Keratinocyte (primary cell): ENCODE results near the gene SLFN14. TPM values are rescaled to one million over a fixed set of nuclear protein-coding genes. Genes with fewer than 3 reads are reported as not detected.

Experiments used
- DNase-seq: peaks from one replicate; pipeline ENCODE4 v3.0.0-alpha.2; 2011; ENCODE audit warnings: low read depth, missing footprints, low spot score
- FAIRE-seq: peaks from 2 replicates; lab custom pipeline; 2011; peaks lifted over from hg19 to GRCh38; lab: Jason Lieb, UNC
- H2AFZ ChIP-seq: 2 replicates; pipeline ENCODE4 v1.6.0; 2012; ENCODE audit warnings: low read length, control low read depth, inconsistent platforms; ENCODE audit not compliant: control insufficient read depth
- H3K27ac ChIP-seq: 2 replicates; pipeline ENCODE4 v1.5.1; 2011; ENCODE audit warnings: low read length; ENCODE audit not compliant: control insufficient read depth, insufficient read depth
- H3K27me3 ChIP-seq: 3 replicates; pipeline ENCODE4 v1.6.0; 2011; ENCODE audit warnings: low read length; ENCODE audit not compliant: control insufficient read depth, insufficient read depth; ENCODE audit errors: extremely low read depth
- H3K36me3 ChIP-seq, 2 experiments: 2 replicates in 1 of 2; 3 replicates in 1 of 2; pipeline ENCODE4 v1.5.1; 2011; ENCODE audit warnings: low read length in 2 of 2, mild to moderate bottlenecking in 1 of 2; ENCODE audit not compliant: control insufficient read depth in 2 of 2, insufficient read depth in 2 of 2; ENCODE audit errors: extremely low read depth in 1 of 2
- H3K4me1 ChIP-seq: 3 replicates; pipeline ENCODE4 v1.5.1; 2011; ENCODE audit warnings: low read length; ENCODE audit not compliant: control insufficient read depth, insufficient read depth; ENCODE audit errors: extremely low read depth
- H3K4me2 ChIP-seq: 3 replicates; pipeline ENCODE4 v1.6.0; 2011; ENCODE audit warnings: low read depth, low read length; ENCODE audit not compliant: control insufficient read depth, insufficient read depth; ENCODE audit errors: extremely low read depth
- H3K4me3 ChIP-seq, 3 experiments: fragments of 200-600 bp in 1 of 3; sonication (generic) in 1 of 3; 2 replicates in 2 of 3; 3 replicates in 1 of 3; pipeline ENCODE4 v1.5.1; 2011 to 2016; ENCODE audit warnings: low read length in 3 of 3, mild to moderate bottlenecking in 3 of 3, control low read depth in 2 of 3, inconsistent platforms in 1 of 3, low read depth in 1 of 3, mixed read lengths in 1 of 3, mixed run types in 1 of 3, moderate library complexity in 1 of 3; ENCODE audit not compliant: control insufficient read depth in 2 of 3, insufficient read depth in 2 of 3; ENCODE audit errors: extremely low read depth in 1 of 3
- H3K79me2 ChIP-seq: 2 replicates; pipeline ENCODE4 v1.6.0; 2012; ENCODE audit warnings: low read length; ENCODE audit not compliant: control insufficient read depth, insufficient read depth
- H3K9ac ChIP-seq: 3 replicates; pipeline ENCODE4 v1.6.0; 2011; ENCODE audit warnings: low read length; ENCODE audit not compliant: control insufficient read depth, insufficient read depth; ENCODE audit errors: extremely low read depth
- H3K9me1 ChIP-seq: 3 replicates; pipeline ENCODE4 v1.6.0; 2011; ENCODE audit warnings: low read length; ENCODE audit not compliant: control insufficient read depth, insufficient read depth; ENCODE audit errors: extremely low read depth
- H3K9me3 ChIP-seq: 2 replicates; pipeline ENCODE4 v1.5.1; 2012; ENCODE audit warnings: low read depth, low read length; ENCODE audit not compliant: control insufficient read depth
- H4K20me1 ChIP-seq: 3 replicates; pipeline ENCODE4 v1.6.0; 2011; ENCODE audit warnings: low read length; ENCODE audit not compliant: control insufficient read depth, insufficient read depth; ENCODE audit errors: extremely low read depth
- EZH2 ChIP-seq: IDR thresholded peaks from one replicate; pipeline ENCODE4 v1.6.1; 2012; ENCODE audit warnings: inconsistent platforms, mild to moderate bottlenecking, low read length, moderate library complexity
- dilution Hi-C: fragments of 300-500 bp; cut with MboI; formaldehyde crosslinking; loops from one replicate; pipeline ENCODE4 v1.7.0; 2020; ENCODE audit warnings: low sequenced_read_pairs; ENCODE audit not compliant: extremely low pct_ligation_motif_present
- polyA plus RNA-seq, 5 experiments: library from polyadenylated mRNA; depleted of rRNA in 3 of 5; stranded (reverse) in 3 of 5; stranded (forward) in 1 of 5; unstranded in 1 of 5; fragments of >200 nt; gene quantifications; 1 replicate in 1 of 5; 2 replicates in 3 of 5; 3 replicates in 1 of 5; pipeline versions ENCODE4 v1.2.1 to v1.2.3, GENCODE V29; 2011 to 2012; ENCODE audit warnings: missing spikeins in 2 of 5, low read depth in 1 of 5, low replicate concordance in 1 of 5
- TF ChIP-seq, protein P1 (sequence below), 3 experiments: IDR thresholded peaks in 1 of 3; conservative IDR thresholded peaks in 1 of 3; optimal IDR thresholded peaks in 1 of 3; 2 replicates in 2 of 3; 3 replicates in 1 of 3; pipeline versions ENCODE3 to v1.5.1; 2011; ENCODE audit warnings: low read length in 3 of 3, mild to moderate bottlenecking in 3 of 3, moderate library complexity in 2 of 3, control low read depth in 1 of 3, inconsistent platforms in 1 of 3; ENCODE audit not compliant: insufficient read depth in 2 of 3; ENCODE audit errors: extremely low read depth in 1 of 3

SLFN14 gene
- polyA plus RNA-seq, 1 donor (not counting 4 experiments of a cell fraction or from before 2014, with no cell fraction given), result not detected

DNA sequence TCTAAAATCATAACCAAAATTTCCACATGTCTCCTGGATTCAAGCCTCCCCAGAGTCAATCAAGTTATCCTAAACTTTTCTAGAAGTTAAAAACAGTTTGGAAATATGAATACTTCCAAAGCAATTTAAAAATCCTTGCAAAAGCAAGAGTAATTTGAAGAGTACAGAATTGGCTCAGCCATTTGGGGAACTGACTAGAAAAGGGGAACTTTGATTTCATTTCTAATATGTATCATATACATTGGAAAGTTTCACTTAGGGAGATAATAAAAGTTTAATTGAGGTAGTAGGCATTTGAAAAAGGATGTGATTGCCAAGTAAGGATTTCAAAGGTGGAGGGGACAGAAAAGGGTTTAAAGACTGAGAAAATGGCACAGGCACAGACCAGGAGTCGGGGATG lies 14.1 kb downstream of the SLFN14 start:
- Histone ChIP-seq H3K4me3 (no peak overlapping the region), H3K4me1 (no peaks in the 10 kb centered on the region), H3K9me3 (no peaks in the 10 kb centered on the region), H3K79me2 (no peaks in the 10 kb centered on the region), H3K27ac (no peak overlapping the region), H3K9ac (no peak overlapping the region), H3K9me1 (no peaks in the 10 kb centered on the region), H4K20me1 (no peaks in the 10 kb centered on the region), H3K4me2 (no peak overlapping the region), H3K36me3 (no peaks in the 10 kb centered on the region), H2AFZ (no peak overlapping the region), H3K27me3 (no peaks in the 10 kb centered on the region)
- no peak for DNase-seq
- TF ChIP-seq EZH2, result no peak
- TF ChIP-seq, protein P1, sequence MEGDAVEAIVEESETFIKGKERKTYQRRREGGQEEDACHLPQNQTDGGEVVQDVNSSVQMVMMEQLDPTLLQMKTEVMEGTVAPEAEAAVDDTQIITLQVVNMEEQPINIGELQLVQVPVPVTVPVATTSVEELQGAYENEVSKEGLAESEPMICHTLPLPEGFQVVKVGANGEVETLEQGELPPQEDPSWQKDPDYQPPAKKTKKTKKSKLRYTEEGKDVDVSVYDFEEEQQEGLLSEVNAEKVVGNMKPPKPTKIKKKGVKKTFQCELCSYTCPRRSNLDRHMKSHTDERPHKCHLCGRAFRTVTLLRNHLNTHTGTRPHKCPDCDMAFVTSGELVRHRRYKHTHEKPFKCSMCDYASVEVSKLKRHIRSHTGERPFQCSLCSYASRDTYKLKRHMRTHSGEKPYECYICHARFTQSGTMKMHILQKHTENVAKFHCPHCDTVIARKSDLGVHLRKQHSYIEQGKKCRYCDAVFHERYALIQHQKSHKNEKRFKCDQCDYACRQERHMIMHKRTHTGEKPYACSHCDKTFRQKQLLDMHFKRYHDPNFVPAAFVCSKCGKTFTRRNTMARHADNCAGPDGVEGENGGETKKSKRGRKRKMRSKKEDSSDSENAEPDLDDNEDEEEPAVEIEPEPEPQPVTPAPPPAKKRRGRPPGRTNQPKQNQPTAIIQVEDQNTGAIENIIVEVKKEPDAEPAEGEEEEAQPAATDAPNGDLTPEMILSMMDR (optimal IDR thresholded peaks at IDR 0.05 in 1 of 3, IDR thresholded peaks at IDR 0.05 in 1 of 3, conservative IDR thresholded peaks at IDR 0.05 in 1 of 3; ENCODE audit: extremely low read depth in 1 of 3, insufficient read depth in 2 of 3, low read length in 3 of 3), result no peak
- no peak for FAIRE-seq
- dilution Hi-C loops, result no loop called here

DNA sequence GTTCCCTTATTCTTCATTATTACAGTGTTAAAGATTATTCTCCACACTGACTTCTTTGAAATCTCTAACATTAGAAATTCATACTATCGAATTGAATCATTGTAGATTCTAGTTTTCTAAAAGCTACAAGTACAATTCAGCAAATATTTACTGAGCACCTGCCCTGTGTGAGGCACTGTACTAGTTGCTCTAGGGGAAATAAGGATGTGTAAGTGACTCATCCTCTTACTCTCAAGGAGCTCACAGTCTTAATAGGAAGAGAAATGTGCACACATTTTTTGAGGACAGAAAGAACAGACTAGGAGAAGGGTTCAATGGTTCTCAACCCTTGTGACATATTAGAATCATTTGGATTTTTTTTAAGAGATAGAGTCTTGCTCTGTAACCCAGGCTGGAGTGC lies 15.5 kb downstream of the SLFN14 start:
- Histone ChIP-seq H3K4me1 (no peaks in the 10 kb centered on the region), H3K4me3 (no peak overlapping the region), H4K20me1 (no peaks in the 10 kb centered on the region), H3K36me3 (no peaks in the 10 kb centered on the region), H3K9me3 (no peaks in the 10 kb centered on the region), H3K9ac (no peak overlapping the region), H3K4me2 (no peak overlapping the region), H3K27me3 (no peaks in the 10 kb centered on the region), H3K79me2 (no peaks in the 10 kb centered on the region), H3K27ac (no peak overlapping the region), H2AFZ (no peak overlapping the region), H3K9me1 (no peaks in the 10 kb centered on the region)
- no peak for FAIRE-seq
- TF ChIP-seq EZH2, result no peak
- TF ChIP-seq, protein P1 (optimal IDR thresholded peaks at IDR 0.05 in 1 of 3, IDR thresholded peaks at IDR 0.05 in 1 of 3, conservative IDR thresholded peaks at IDR 0.05 in 1 of 3; ENCODE audit: extremely low read depth in 1 of 3, insufficient read depth in 2 of 3, low read length in 3 of 3), result no peak
- dilution Hi-C loops, result no loop called here
- DNase-seq, result no peak
